HG03457 (cell line): ENCODE measurements around the gene MUC2.

Experiments used
- ATAC-seq: cut with Tn5 transposase; IDR thresholded peaks from one replicate; pipeline ENCODE4 v1.9.1; 2021; ENCODE audit warnings: moderate number of reproducible peaks; ENCODE audit not compliant: unreplicated experiment

Gene MUC2

GRCh38 chr11:1074244-1075221, at the start of gene MUC2:
Gene MUC2, plus strand, starts transcription at chr11:1074874.
- ATAC-seq, result no peak

GRCh38 chr11:1025410-1026162, 49.1 kb upstream of the MUC2 start:
- no peak for ATAC-seq

- no peak for ATAC-seq
Measured at GRCh38 chr11:1026163-1026450, 48.6 kb upstream of the MUC2 start.

GRCh38 chr11:1026641-1027482, 47.8 kb upstream of the MUC2 start:
- ATAC-seq, result no peak

GRCh38 chr11:1027483-1028290, 47.0 kb upstream of the MUC2 start:
- ATAC-seq, result no peak

- no peak for ATAC-seq
Measured at GRCh38 chr11:1028291-1028540, 46.5 kb upstream of the MUC2 start.

- no peak for ATAC-seq
Measured at GRCh38 chr11:1028616-1029015, 46.1 kb upstream of the MUC2 start.

GRCh38 chr11:1029051-1029450, 45.6 kb upstream of the MUC2 start:
- ATAC-seq, result no peak

- ATAC-seq, result no peak
Measured at GRCh38 chr11:1029654-1030053, 45.0 kb upstream of the MUC2 start.

- no peak for ATAC-seq
Measured at GRCh38 chr11:1030086-1030485, 44.6 kb upstream of the MUC2 start.

GRCh38 chr11:1030556-1030955, 44.1 kb upstream of the MUC2 start:
- ATAC-seq, result no peak

GRCh38 chr11:1031121-1031899, 43.4 kb upstream of the MUC2 start:
- no peak for ATAC-seq

GRCh38 chr11:1032310-1032891, 42.3 kb upstream of the MUC2 start:
- ATAC-seq, result no peak

GRCh38 chr11:1033016-1033798, 41.5 kb upstream of the MUC2 start:
- ATAC-seq, result no peak

GRCh38 chr11:1034001-1034400, 40.7 kb upstream of the MUC2 start:
- ATAC-seq, result no peak

GRCh38 chr11:1034456-1035295, 40.0 kb upstream of the MUC2 start:
- ATAC-seq, result no peak

GRCh38 chr11:1035577-1036283, 38.9 kb upstream of the MUC2 start:
- ATAC-seq, result no peak
